Coronary artery (tissue), 2 donors: ENCODE data around the gene PRR3.

Experiments used
- DNase-seq: peaks from one replicate; pipeline ENCODE4 v3.0.0-alpha.2; 2017; ENCODE audit warnings: low spot score
- H3K27ac ChIP-seq, 2 donors: fragments of 200-600 bp; sonication (generic); one replicate each; pipeline ENCODE4 v1.5.1; 2016 to 2019
- H3K4me3 ChIP-seq: fragments of 200-600 bp; sonication (generic); 2 replicates; pipeline ENCODE4 v1.5.1; 2016; ENCODE audit warnings: mild to moderate bottlenecking, moderate library complexity
- TF ChIP-seq, protein P1 (sequence below): fragments of 200-600 bp; sonication (generic); IDR thresholded peaks from one replicate; pipeline ENCODE4 v1.5.1; 2019; ENCODE audit warnings: antibody characterized with exemption

The PRR3 gene

DNA sequence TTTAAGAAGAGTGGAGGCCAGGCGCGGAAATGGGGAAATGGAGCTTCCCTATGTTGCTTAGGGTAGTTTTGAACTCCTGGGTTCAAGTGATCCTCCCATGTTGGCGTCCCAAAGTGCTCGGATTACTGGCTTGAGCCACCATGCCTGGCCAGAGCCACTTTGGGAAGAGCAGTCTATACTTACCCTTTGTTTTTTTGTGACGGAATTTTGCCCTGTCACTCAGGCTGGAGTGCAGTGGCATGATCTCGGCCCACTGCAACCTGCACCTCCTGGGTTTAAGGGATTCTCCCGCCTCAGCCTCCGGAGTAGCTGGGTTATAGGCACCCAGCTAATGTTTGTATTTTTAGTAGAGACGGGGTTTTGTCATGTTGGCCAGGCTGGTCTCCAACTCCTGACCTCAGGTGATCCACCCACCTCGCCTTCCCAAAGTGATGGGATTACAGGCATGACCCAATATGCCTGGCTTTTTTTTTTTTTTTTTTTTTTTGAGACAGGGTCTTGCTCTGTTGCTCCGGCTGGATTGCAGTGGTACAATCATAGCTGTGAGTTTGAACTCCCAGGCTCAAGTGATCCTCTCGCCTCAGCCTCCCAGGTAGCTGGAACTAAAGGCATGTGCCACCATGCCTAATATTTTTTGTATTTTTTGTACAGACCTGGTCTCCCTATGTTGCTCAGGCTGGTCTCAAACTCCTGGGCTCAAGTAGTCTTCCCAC is 42.0 kb downstream of the PRR3 start:
- TF ChIP-seq, protein P1, sequence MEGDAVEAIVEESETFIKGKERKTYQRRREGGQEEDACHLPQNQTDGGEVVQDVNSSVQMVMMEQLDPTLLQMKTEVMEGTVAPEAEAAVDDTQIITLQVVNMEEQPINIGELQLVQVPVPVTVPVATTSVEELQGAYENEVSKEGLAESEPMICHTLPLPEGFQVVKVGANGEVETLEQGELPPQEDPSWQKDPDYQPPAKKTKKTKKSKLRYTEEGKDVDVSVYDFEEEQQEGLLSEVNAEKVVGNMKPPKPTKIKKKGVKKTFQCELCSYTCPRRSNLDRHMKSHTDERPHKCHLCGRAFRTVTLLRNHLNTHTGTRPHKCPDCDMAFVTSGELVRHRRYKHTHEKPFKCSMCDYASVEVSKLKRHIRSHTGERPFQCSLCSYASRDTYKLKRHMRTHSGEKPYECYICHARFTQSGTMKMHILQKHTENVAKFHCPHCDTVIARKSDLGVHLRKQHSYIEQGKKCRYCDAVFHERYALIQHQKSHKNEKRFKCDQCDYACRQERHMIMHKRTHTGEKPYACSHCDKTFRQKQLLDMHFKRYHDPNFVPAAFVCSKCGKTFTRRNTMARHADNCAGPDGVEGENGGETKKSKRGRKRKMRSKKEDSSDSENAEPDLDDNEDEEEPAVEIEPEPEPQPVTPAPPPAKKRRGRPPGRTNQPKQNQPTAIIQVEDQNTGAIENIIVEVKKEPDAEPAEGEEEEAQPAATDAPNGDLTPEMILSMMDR = no peak
- no peak overlapping the region for H3K27ac ChIP-seq
- no peak for DNase-seq
- H3K4me3 ChIP-seq = no peak overlapping the region

DNA sequence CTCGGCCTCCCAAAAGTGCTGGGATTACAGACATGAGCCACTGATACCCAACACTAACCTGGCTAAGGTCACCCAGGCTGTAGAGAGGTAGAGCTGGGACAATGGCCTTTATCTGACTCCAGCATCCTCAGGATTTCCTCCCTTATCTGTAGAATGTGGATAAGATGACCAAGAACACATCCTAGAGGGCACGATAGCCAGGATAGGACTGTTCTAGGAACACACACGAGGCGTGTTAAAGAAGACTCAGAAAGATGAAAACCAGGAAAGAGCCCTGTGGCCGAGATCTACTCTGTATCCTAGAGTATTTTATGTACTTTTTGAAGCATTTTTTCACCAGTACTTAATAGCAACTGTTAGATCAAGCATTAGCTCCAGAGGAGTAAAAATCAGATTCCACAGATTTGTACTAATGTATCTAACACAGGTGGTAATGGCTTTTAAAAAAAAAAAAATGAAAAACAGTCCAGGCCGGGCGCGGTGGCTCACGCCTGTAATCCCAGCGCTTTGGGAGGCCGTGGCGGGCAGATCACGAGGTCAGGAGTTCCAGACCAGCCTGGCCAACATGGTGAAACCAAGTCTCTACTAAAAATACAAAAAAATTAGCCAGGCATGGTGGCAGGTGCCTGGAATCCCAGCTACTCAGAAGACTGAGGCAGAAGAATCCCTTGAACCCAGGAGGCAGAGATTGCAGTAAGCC is 42.7 kb downstream of the PRR3 start:
- no peak overlapping the region for H3K27ac ChIP-seq
- DNase-seq = no peak
- TF ChIP-seq, protein P1 = no peak
- no peak overlapping the region for H3K4me3 ChIP-seq

DNA sequence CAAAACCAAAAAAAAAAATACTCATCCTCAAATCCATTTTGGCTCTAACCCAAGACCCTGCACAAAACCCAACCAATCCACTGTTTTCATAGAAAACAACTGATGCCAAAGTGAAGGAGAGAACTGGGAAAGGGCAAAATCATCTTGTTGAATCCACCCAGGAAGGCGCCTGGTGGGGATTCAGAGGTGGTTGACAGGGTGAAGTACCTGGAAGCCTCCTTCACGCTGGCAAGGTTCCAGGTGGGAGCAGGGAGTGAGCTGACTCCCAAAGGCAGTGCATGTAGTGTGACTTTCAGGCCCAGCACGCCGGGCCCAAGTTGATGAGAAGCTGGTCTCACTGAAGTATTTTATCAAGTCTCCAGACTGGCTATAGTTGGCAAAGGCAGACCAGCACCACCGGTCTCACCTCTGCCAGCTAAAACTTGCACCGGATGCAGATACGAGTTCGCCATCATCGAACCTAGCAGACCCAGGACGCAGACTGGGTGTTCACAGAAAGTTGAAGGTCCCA is 43.4 kb downstream of the PRR3 start:
- TF ChIP-seq, protein P1 = no peak
- no peak for DNase-seq
- no peak overlapping the region for H3K4me3 ChIP-seq
- no peak overlapping the region for H3K27ac ChIP-seq

DNA sequence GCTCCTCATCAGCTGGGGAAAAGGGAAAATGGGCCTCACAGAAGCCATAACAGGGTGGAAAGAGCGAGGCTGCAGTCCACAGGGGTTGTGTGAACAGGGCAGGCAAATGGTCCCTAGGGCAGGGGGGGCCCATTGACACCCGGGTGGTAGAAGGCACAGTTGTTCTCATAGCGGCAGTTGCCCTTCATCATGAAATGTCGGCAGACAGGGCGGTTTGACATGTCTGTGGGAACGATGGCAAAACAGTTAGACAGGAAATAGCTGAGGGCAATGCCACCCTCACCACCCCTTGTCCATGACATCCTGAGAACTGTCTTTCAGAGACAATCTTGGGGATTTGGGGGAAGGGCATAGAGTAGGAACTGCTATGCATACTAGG is 44.3 kb downstream of the PRR3 start:
- no peak for DNase-seq
- TF ChIP-seq, protein P1 = no peak
- H3K4me3 ChIP-seq = no peak overlapping the region
- H3K27ac ChIP-seq = no peak overlapping the region

DNA sequence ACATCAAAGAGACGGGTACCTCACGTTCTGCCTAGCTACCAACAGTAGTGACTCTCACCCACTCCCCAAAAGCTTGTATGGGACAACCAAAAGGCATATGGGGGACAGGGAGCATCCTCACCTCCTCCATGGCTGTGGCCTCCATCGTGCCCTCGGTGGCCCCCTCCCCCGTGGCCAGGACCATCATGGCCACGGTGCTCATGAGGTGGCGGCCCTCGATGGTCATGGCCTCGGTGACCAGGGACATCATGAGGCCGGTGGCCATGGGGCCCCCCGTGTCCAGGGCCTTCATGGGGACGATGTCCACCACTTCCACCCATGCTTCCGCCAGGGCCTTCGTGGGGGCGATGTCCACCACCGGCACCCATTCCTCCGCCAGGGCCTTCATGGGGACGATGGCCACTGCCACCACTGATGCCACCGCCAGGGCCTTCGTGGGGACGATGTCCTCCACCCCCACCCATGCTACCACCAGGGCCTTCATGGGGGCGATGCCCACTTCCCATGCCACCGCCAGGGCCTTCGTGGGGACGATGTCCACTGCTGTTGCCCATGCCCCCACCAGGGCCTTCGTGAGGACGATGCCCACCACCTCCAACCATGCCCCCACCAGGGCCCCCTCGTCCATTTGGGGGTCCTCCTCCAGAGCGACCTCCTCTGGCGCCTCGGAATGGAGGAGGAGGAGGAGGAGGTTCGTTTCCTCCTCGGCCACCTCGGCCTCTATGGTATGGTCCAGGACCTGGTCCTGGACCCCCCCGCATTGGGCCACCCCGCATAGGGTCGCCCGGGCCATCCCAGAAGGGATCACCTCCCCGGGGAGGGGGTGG is 44.9 kb downstream of the PRR3 start:
- DNase-seq = no peak
- TF ChIP-seq, protein P1 = no peak
- Histone ChIP-seq H3K4me3 (no peak overlapping the region), H3K27ac (no peak overlapping the region)

DNA sequence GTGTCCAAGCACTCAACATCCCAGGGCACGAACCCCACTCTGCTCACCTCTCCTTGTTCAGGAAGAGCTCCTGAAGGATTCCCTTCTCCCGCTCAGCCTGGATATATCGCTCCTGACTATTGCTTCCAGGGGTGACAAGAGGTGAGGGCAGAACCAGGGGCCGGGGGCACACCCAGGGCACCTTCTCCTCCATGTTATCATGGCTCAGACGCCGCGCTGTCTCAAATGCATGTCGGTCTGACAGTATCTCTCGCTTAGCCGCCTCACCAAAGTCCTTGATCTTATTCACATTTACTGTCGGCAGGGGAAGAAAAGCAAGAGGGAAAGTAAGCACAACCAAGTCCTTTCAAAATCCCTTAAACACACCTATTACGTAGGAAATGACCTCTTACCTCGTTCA is 46.9 kb downstream of the PRR3 start:
- TF ChIP-seq, protein P1 = no peak
- no peak overlapping the region for H3K27ac ChIP-seq
- DNase-seq = no peak
- no peak overlapping the region for H3K4me3 ChIP-seq
